Measurements from ENCODE around the gene IQSEC3. TPM values are rescaled to one million over a fixed set of nuclear protein-coding genes. Genes with fewer than 3 reads are reported as not detected.

Gene IQSEC3
- total and polyA plus RNA-seq, 2 of the 13 experiments (the other 11 are each of a cell fraction or from before 2014, with no cell fraction given), result not detected

GRCh38 chr12:181921-182320 is 115.4 kb downstream of the IQSEC3 start:
- Histone ChIP-seq H3K4me1 (ENCODE audit: insufficient read depth, low read length) (peaks cover 20% of the 10 kb centered on the region), H3K4me3 (replicated peaks in 1 of 3; ENCODE audit: insufficient read depth in 1 of 3, low read depth in 2 of 3, low read length in 3 of 3) (no peak overlapping the region), H3K9ac (ENCODE audit: insufficient read depth, low read depth, low read length) (no peak overlapping the region), H3K79me2 (ENCODE audit: insufficient read depth, low read length) (no peaks in the 10 kb centered on the region), H3K36me3 (replicated peaks in 1 of 2; ENCODE audit: control insufficient read depth in 1 of 2, insufficient read depth in 2 of 2, low read length in 2 of 2) (no peaks in the 10 kb centered on the region), H3K9me3 (ENCODE audit: low read length) (no peaks in the 10 kb centered on the region), H2AFZ (ENCODE audit: low read length) (no peak overlapping the region), H3K4me2 (ENCODE audit: low read depth, low read length) (no peak overlapping the region), H3K27me3 (ENCODE audit: control insufficient read depth in 1 of 2, insufficient read depth in 2 of 2, low read length in 2 of 2) (peaks cover 15 to 47% of the 10 kb centered on the region in 2 experiments; a peak in 4 of 5 replicates), H3K27ac (ENCODE audit: extremely low read length, insufficient read depth, low read length) (no peak overlapping the region), H4K20me1 (ENCODE audit: insufficient read depth, low read length) (no peaks in the 10 kb centered on the region)
- BruUV-seq (replicated peaks), result no TSS peak
- DNase-seq (ENCODE audit: low spot score) (no peak), ATAC-seq (no peak), FAIRE-seq (no peak)
- intact Hi-C loops (cut with micrococcal nuclease; ENCODE audit: unreplicated experiment) (no loop called here), in situ Hi-C loops (cut with HindIII; ENCODE audit: extremely low pct_ligation_motif_present, low pct_unique_long_range_greater_than_20kb) (no loop called here)
- WGBS (ENCODE audit: low lambda C conversion rate), result 55% methylated on average over 15 of the region's 17 CpGs
- POLR2A ChIA-PET, result no interaction called here
- CTCF ChIA-PET (ENCODE audit: low intra/inter-chr PET ratio, low total read pairs), result no interaction called here
- TF ChIP-seq TAF1 (CRISPR knock-in tag; IDR thresholded peaks at IDR 0.05) (no peak), PLRG1 (conservative IDR thresholded peaks at IDR 0.05) (no peak), ZBTB42 (CRISPR knock-in tag; IDR thresholded peaks at IDR 0.05) (no peak), ZNF770 (CRISPR knock-in tag; IDR thresholded peaks at IDR 0.05) (no peak), SMAD1 (CRISPR knock-in tag; IDR thresholded peaks at IDR 0.05; ENCODE audit: borderline replicate concordance, low read depth) (no peak), EED (CRISPR knock-in tag; IDR thresholded peaks at IDR 0.05) (no peak), ZNF317 (CRISPR knock-in tag; IDR thresholded peaks at IDR 0.05) (no peak), KAT7 (CRISPR knock-in tag; IDR thresholded peaks at IDR 0.05; ENCODE audit: borderline replicate concordance) (no peak), CENPT (CRISPR knock-in tag; IDR thresholded peaks at IDR 0.05; ENCODE audit: low read depth) (no peak), KDM5A (IDR thresholded peaks at IDR 0.05; ENCODE audit: borderline replicate concordance, low read length) (no peak), MYPOP (CRISPR knock-in tag; IDR thresholded peaks at IDR 0.05) (no peak), ADNP (CRISPR knock-in tag; IDR thresholded peaks at IDR 0.05) (no peak), ZNF318 (CRISPR knock-in tag; IDR thresholded peaks at IDR 0.05) (no peak), ZNF263 (CRISPR knock-in tag; IDR thresholded peaks at IDR 0.05) (no peak), SUZ12 (IDR thresholded peaks at IDR 0.05; ENCODE audit: low read depth, low read length) (no peak)
